ENCODE measurements around the gene RFXANK. TPM values are rescaled to one million over a fixed set of nuclear protein-coding genes. Genes with fewer than 3 reads are reported as not detected.

The RFXANK gene
- total RNA-seq = 61.6 TPM

- H3K27me3 ChIP-seq = no peaks in the 10 kb centered on the region
- H3K4me3 ChIP-seq = peak within 1 kb of the TSS; percentile 94 to 97
- peaks cover 52% of the 10 kb centered on the region for H3K4me1 ChIP-seq
- TF ChIP-seq, protein P1, sequence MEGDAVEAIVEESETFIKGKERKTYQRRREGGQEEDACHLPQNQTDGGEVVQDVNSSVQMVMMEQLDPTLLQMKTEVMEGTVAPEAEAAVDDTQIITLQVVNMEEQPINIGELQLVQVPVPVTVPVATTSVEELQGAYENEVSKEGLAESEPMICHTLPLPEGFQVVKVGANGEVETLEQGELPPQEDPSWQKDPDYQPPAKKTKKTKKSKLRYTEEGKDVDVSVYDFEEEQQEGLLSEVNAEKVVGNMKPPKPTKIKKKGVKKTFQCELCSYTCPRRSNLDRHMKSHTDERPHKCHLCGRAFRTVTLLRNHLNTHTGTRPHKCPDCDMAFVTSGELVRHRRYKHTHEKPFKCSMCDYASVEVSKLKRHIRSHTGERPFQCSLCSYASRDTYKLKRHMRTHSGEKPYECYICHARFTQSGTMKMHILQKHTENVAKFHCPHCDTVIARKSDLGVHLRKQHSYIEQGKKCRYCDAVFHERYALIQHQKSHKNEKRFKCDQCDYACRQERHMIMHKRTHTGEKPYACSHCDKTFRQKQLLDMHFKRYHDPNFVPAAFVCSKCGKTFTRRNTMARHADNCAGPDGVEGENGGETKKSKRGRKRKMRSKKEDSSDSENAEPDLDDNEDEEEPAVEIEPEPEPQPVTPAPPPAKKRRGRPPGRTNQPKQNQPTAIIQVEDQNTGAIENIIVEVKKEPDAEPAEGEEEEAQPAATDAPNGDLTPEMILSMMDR (IDR thresholded peaks at IDR 0.05) = peak in 1 of 3 experiments; percentile 15
- TF ChIP-seq POLR2AphosphoS5 (IDR thresholded peaks at IDR 0.05; ENCODE audit: insufficient read depth in 1 of 2, low read depth in 1 of 2) = peak; percentile 87 to 93
- peak in 1 of 2 donors; percentile 43 for TF ChIP-seq POLR2A (IDR thresholded peaks at IDR 0.05)
- intact Hi-C loops (cut with DNase I) = loop anchor here (10.0 kb wide), 1 partner anchor 123 kb away; no protein-coding TSS in a partner anchor
- peak; percentile 98 to 99 for DNase-seq (ENCODE audit: extremely low spot score in 2 of 2)
- H3K36me3 ChIP-seq = peaks cover 0 to 11% of the 10 kb centered on the region in 2 donors
- no peaks in the 10 kb centered on the region for H3K9me3 ChIP-seq
- peak within 1 kb of the TSS; percentile 99 for H3K27ac ChIP-seq
These were observed at the start of gene RFXANK, which contains the start of gene BORCS8 for GRCh38 chr19:19192078-19192882. Gene RFXANK, plus strand, starts transcription at chr19:19192258. Its CDS starts 1,689 bp downstream, at chr19:19193947. Gene BORCS8, minus strand, starts transcription at chr19:19192152. Its CDS starts 35 bp downstream, at chr19:19192117.

DNA sequence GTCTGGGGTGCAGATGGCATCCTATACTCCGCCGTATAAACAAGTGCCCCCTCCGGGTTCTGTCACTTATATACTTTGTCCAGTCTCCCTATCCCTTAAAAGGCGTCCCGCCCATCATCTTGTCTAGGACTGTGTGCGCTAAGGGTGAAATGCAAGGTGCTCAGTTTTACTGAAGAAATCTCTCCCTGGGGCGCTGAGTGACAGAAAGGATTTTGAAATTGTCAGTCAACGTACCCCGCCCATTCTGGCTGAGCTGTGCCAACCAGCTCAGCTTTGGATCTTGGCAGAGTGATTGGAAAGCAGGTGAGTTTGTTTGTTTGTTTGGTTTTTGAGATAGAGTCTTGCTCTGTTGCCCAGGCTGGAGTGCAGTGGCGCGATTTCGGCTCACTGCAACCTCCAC is 49.7 kb upstream of the RFXANK start:
- Histone ChIP-seq H3K4me1 (peaks cover 17% of the 10 kb centered on the region), H3K9me3 (no peaks in the 10 kb centered on the region), H3K27me3 (no peaks in the 10 kb centered on the region), H3K4me3 (no peak overlapping the region), H3K36me3 (peaks cover 0 to 4% of the 10 kb centered on the region in 2 donors), H3K27ac (no peak overlapping the region)
- intact Hi-C loops (cut with DNase I) = no loop called here
- TF ChIP-seq POLR2AphosphoS5 (IDR thresholded peaks at IDR 0.05; ENCODE audit: insufficient read depth in 1 of 2, low read depth in 1 of 2) (no peak), POLR2A (IDR thresholded peaks at IDR 0.05) (no peak)
- TF ChIP-seq, protein P1 (IDR thresholded peaks at IDR 0.05) = no peak
- no peak for DNase-seq (ENCODE audit: extremely low spot score in 2 of 2)

DNA sequence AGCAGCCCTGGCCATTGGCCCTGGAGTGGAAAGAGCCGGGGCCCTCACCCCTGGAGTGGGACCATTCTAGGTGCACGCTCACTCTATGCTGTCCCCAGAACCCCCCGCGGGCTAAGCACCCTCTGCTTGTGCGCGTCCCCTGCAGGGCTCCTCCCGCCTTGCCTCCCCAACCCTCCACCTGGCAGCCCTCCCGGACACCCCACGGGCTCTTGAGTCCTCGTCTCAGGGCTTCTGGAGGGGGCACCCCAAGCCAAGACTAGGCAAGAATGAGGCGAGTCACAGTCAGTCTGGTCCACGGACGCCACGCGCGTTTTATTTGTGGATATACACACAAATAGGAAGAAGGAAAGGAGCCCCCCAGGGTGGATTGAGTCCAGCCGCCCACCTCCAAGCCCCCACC is 46.8 kb upstream of the RFXANK start:
- no peak for DNase-seq (ENCODE audit: extremely low spot score in 2 of 2)
- TF ChIP-seq, protein P1 (IDR thresholded peaks at IDR 0.05) = no peak
- TF ChIP-seq POLR2AphosphoS5 (IDR thresholded peaks at IDR 0.05; ENCODE audit: insufficient read depth in 1 of 2, low read depth in 1 of 2) = no peak
- TF ChIP-seq POLR2A (IDR thresholded peaks at IDR 0.05) = no peak
- intact Hi-C loops (cut with DNase I) = no loop called here
- Histone ChIP-seq H3K27ac (no peak overlapping the region), H3K4me3 (no peak overlapping the region), H3K36me3 (peaks cover 0 to 15% of the 10 kb centered on the region in 2 donors), H3K4me1 (peaks cover 10% of the 10 kb centered on the region), H3K9me3 (no peaks in the 10 kb centered on the region), H3K27me3 (no peaks in the 10 kb centered on the region)

DNA sequence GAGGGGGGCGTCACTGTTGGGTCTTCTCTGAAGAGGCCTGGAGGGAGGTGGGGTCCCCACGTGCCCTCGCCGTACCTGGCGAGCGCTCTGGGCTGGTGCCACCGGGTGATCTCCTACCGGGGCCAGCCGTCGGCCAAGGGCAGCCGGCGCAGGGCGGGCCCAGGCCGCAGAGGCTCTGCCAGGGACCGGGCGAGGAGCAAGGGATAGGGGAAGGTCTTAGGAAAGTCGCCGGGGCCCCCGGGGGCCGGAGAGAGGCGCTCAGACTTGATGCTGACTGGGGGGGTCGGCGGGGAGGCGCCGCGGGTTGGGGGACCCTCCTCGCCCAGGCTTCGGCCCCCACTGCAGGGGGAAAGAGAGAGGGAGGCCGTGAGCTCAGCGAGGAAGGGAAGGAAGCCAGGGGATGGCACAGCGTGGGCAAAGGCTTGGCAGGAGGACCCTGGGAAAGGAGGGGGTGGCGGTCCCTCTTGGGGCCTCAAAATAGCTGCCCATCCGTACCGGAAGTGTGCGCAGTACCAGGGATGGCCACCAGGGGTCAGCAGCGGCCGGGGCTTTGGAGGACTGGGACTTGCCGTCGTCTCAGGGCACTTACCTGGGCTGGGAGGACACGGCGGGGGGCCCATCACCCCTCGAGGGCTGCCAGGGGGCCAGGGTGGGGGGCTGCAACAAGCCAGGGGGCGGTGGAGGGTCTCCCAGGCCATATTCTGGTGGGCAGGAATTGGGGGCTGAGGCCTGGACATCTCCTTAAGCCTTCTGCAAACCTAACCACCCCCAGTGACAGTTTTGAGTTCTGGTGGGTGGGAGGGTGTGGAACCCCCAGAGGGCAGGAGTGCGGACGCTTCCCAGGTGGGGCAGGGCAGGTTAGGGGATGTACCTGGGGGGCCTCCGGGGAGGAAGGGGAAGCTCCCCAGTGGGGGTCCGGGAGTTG is 46.1 kb upstream of the RFXANK start:
- Histone ChIP-seq H3K27me3 (no peaks in the 10 kb centered on the region), H3K4me1 (peaks cover 10% of the 10 kb centered on the region), H3K27ac (peak overlapping the region; percentile 33), H3K36me3 (peaks cover 0 to 15% of the 10 kb centered on the region in 2 donors), H3K9me3 (no peaks in the 10 kb centered on the region), H3K4me3 (peak overlapping the region; percentile 15 to 27)
- intact Hi-C loops (cut with DNase I) = no loop called here
- peak in 1 of 2 donors; percentile 22 for TF ChIP-seq POLR2AphosphoS5 (IDR thresholded peaks at IDR 0.05; ENCODE audit: insufficient read depth in 1 of 2, low read depth in 1 of 2)
- no peak for TF ChIP-seq POLR2A (IDR thresholded peaks at IDR 0.05)
- TF ChIP-seq, protein P1 (IDR thresholded peaks at IDR 0.05) = peak; percentile 83 to 89 (median 84)
- DNase-seq (ENCODE audit: extremely low spot score in 2 of 2) = no peak

Measured in vagina (tissue), 2 donors.